NB4 (cell line): ENCODE data around the gene NUPR1.

Experiments used
- DNase-seq: peaks from one replicate; pipeline ENCODE4 v3.0.0; 2010; ENCODE audit warnings: low read depth
- H3K4me3 ChIP-seq: one replicate; pipeline ENCODE4 v1.5.1; 2011; ENCODE audit warnings: mild to moderate bottlenecking, low read depth, low read length, moderate library complexity
- MYC ChIP-seq: IDR thresholded peaks from 2 replicates; pipeline ENCODE4 v1.6.1; 2011; ENCODE audit warnings: low read depth, low read length
- POLR2A ChIP-seq: IDR thresholded peaks from 2 replicates; pipeline ENCODE4 v1.6.1; 2011; ENCODE audit warnings: mild to moderate bottlenecking; ENCODE audit not compliant: insufficient read length; ENCODE audit errors: extremely low read depth
- TF ChIP-seq, protein P1 (sequence below): IDR thresholded peaks from 2 replicates; pipeline ENCODE4 v1.6.1; 2011; ENCODE audit warnings: low read depth, low read length
- TF ChIP-seq, protein P2 (sequence below): IDR thresholded peaks from one replicate; pipeline ENCODE4 v1.5.1; 2012; ENCODE audit warnings: low read depth, low read length

The NUPR1 gene

DNA sequence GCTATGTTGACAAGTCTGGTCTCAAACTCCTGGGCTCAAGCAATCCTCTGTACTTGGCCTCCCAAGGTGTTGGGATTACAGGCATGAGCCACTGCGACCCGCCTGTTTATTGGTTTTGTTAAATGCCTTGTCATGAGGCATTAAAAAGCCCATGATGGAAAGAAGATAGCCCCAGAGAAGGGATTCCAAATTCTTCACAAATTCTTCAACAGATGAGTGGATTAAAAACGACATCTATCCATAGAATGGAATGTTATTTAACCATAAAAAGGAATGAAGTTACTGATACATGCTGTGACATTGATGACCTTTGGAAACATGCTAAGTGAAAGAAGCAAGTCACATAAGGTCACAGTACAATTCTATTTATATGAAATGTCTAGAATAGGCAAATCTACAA is 19.7 kb upstream of the NUPR1 start:
- TF ChIP-seq, protein P1, sequence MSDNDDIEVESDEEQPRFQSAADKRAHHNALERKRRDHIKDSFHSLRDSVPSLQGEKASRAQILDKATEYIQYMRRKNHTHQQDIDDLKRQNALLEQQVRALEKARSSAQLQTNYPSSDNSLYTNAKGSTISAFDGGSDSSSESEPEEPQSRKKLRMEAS = no peak
- TF ChIP-seq MYC = no peak
- TF ChIP-seq, protein P2, sequence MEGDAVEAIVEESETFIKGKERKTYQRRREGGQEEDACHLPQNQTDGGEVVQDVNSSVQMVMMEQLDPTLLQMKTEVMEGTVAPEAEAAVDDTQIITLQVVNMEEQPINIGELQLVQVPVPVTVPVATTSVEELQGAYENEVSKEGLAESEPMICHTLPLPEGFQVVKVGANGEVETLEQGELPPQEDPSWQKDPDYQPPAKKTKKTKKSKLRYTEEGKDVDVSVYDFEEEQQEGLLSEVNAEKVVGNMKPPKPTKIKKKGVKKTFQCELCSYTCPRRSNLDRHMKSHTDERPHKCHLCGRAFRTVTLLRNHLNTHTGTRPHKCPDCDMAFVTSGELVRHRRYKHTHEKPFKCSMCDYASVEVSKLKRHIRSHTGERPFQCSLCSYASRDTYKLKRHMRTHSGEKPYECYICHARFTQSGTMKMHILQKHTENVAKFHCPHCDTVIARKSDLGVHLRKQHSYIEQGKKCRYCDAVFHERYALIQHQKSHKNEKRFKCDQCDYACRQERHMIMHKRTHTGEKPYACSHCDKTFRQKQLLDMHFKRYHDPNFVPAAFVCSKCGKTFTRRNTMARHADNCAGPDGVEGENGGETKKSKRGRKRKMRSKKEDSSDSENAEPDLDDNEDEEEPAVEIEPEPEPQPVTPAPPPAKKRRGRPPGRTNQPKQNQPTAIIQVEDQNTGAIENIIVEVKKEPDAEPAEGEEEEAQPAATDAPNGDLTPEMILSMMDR = no peak
- no peak for TF ChIP-seq POLR2A
- DNase-seq = no peak
- no peak overlapping the region for H3K4me3 ChIP-seq

DNA sequence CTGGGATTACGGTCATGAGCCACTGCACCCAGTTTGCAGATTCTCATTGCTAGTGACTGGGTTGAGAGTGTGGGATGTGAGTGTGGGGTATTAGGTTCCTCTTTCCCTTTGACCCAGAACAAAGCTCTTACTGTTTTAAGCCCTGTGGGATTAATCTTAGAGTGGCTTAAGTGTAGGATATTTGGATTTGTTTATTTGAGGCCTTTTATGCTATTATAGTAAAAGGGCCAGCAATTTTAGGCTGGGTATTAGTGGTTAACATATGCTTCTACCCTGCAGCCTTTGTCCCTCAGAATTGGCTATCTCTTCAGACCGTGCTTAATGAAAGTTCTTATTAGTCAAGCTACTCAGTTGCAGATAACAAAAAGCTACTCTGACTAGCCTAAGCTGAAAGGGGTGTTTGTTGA is 18.1 kb upstream of the NUPR1 start:
- H3K4me3 ChIP-seq = no peak overlapping the region
- peak; percentile 23 for DNase-seq
- TF ChIP-seq, protein P2 = no peak
- TF ChIP-seq MYC = no peak
- no peak for TF ChIP-seq POLR2A
- TF ChIP-seq, protein P1 = no peak

DNA sequence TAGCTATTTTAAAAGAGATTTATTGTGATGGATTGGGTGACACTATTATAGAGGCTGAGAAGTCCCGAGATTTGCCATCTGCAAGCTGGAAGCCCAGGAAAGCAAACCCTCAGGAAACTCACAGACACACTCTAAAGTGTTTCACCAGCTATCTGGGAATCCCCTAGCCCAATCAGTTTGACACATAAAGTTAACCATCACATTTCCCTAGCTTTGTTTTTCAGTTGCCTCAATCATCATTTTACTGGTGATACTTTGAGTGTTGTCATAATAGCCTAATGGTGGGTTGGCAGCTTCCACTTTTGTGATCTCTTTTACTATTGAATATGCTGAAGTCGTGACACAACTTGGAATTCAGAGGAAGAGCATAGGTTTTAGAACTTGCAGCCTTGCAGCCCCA is 16.8 kb upstream of the NUPR1 start:
- no peak for TF ChIP-seq MYC
- TF ChIP-seq POLR2A = no peak
- TF ChIP-seq, protein P2 = no peak
- TF ChIP-seq, protein P1 = no peak
- H3K4me3 ChIP-seq = no peak overlapping the region
- DNase-seq = no peak

DNA sequence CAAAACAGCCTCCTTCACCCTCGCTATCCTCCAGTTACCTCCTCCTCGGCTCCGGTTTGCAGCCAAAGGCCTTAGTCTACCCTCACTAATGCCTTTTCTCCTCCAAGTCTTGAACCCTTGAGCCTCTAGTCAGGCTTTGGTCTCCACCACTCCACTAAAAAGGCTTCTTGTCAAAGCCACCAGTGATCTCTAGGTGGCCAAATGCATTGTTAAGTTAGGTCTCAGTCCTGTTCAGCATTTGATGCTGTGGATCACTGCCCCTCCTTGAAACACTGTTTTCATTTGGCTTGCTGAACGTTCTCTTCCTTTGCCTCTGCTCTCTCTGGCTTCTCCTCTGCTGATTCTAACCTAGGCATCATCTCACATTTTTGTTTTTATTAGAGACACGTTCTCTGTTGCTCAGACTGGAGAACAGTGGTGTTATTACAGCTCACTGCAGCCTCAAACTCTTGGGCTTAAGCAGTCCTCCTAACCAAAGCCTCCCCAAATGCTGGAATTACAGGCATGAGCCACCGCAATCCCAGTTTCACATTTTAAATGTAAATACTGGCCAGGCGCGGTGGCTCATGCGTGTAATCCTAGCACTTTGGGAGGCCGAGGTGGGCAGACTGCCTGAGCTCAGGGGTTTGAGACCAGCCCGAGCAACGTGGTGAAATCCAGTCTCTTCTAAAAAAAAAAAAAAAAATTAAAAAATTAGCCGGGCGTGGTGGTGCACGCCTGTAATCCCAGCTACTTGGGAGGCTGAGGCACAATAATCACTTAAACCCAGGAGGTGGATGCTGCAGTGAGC is 16.1 kb upstream of the NUPR1 start:
- TF ChIP-seq POLR2A = no peak
- peak overlapping the region; percentile 65 for H3K4me3 ChIP-seq
- DNase-seq = no peak

DNA sequence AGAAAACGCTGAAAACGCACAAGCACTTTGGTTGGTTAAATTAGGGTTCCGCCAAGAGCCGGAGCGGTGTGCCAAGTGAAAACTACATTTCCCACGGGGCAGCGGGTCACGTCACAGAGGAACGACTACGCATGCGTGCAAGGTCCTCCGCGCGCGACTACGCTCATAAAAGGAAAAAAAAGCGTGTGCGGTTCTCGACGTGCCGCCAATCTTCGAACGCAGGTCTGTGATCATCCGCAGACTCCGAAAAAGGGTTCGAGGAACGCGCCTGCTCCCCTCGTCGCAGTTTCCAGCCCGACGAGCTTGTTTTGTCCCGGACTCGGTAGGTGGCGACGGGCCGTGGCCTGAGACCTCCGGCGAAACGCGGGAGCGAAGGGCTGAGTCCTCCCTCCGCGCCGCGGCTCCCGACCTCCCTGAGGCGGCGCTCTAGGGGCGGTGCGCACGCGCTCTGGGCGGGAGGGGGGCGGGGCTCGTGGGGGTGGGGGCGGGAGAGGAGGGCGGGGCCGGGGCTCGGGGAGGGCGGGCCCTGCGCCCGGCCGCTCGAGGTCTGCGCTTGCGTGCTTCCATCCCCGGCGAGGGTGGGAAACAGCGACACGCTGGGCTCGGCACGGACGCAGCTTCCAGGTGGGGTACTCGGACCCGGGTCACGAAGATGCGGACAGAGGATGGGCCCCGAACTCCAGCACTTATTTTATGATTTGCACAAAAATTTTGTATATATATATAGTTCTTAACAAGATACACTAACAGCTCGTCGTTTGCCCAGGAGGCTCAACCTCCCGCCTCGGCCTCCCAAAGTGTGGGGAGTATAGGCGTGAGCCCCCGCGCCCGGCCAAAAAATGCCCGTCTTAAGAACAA is 15.2 kb upstream of the NUPR1 start, which contains the start of gene SGF29:
Gene SGF29, plus strand, starts transcription at position 145 of the 858 bp plus-strand sequence. CDS start 27,150 bp downstream, outside the sequence.
- DNase-seq = peak; percentile 93
- TF ChIP-seq POLR2A (peak; percentile 92), MYC (peak; percentile 90)
- TF ChIP-seq, protein P2 = no peak
- TF ChIP-seq, protein P1 = peak; percentile 88; the same call in 1 of the 2 replicates
- peak within 1 kb of the TSS; percentile 78 for H3K4me3 ChIP-seq
